ENCODE measurements around the gene LDHA.
"Not testable (repeated sequence)": the region's sequence is repeated elsewhere in the genome, so short reads cannot be mapped to it uniquely, and the experiment has no call there.

Gene LDHA

GRCh38 chr11:18394928-18395734, 768 bp downstream of the LDHA start:
- no peak for DNase-seq

GRCh38 chr11:18395735-18396504, 1.6 kb downstream of the LDHA start:
- DNase-seq, result peak; percentile 95

- no peak for DNase-seq
Observed at GRCh38 chr11:18397921-18398320, 3.6 kb downstream of the LDHA start.

- not testable (repeated sequence) for DNase-seq
Observed at GRCh38 chr11:18401077-18401476, 6.7 kb downstream of the LDHA start.

GRCh38 chr11:18404062-18404461, 9.7 kb downstream of the LDHA start:
- DNase-seq, result no peak

GRCh38 chr11:18407400-18407799, 13.0 kb downstream of the LDHA start:
- DNase-seq, result not testable (repeated sequence)

GRCh38 chr11:18408558-18409291, 14.4 kb downstream of the LDHA start:
- DNase-seq, result no peak

- no peak for DNase-seq
Observed at GRCh38 chr11:18416459-18416858, 22.1 kb downstream of the LDHA start.

GRCh38 chr11:18419040-18419439, 24.7 kb downstream of the LDHA start:
- no peak for DNase-seq

- no peak for DNase-seq
Observed at GRCh38 chr11:18420067-18420466, 25.7 kb downstream of the LDHA start.

GRCh38 chr11:18427240-18427639, 32.9 kb downstream of the LDHA start:
- no peak for DNase-seq

GRCh38 chr11:18429332-18429731, 35.0 kb downstream of the LDHA start:
- no peak for DNase-seq

GRCh38 chr11:18438691-18439090, 44.3 kb downstream of the LDHA start:
- no peak for DNase-seq

GRCh38 chr11:18449251-18449650, 54.9 kb downstream of the LDHA start:
- no peak for DNase-seq

GRCh38 chr11:18452927-18453326, 58.6 kb downstream of the LDHA start:
- no peak for DNase-seq

- no peak for DNase-seq
Observed at GRCh38 chr11:18455686-18456372, 61.5 kb downstream of the LDHA start, which contains the start of gene LDHAL6A. Gene LDHAL6A (plus strand): TSS chr11:18455856. CDS start chr11:18456681, 825 bp downstream.

- no peak for DNase-seq
Observed at GRCh38 chr11:18457450-18457849, 63.1 kb downstream of the LDHA start.
